HG02981 (cell line): ENCODE results near the gene EBNA1BP2.
A peak's percentile ranks its signal among the peaks of the same experiment; 100 is the strongest.
"Not testable (repeated sequence)": the region's sequence is repeated elsewhere in the genome, so short reads cannot be mapped to it uniquely, and the experiment has no call there.

Source experiments
- ATAC-seq: cut with Tn5 transposase; IDR thresholded peaks from one replicate; pipeline ENCODE4 v1.9.1; 2021; ENCODE audit warnings: mild to moderate bottlenecking, moderate library complexity; ENCODE audit not compliant: unreplicated experiment

Gene EBNA1BP2

GRCh38 chr1:43172527-43172972 lies 460 bp upstream of the EBNA1BP2 start:
- peak; percentile 52 for ATAC-seq

DNA sequence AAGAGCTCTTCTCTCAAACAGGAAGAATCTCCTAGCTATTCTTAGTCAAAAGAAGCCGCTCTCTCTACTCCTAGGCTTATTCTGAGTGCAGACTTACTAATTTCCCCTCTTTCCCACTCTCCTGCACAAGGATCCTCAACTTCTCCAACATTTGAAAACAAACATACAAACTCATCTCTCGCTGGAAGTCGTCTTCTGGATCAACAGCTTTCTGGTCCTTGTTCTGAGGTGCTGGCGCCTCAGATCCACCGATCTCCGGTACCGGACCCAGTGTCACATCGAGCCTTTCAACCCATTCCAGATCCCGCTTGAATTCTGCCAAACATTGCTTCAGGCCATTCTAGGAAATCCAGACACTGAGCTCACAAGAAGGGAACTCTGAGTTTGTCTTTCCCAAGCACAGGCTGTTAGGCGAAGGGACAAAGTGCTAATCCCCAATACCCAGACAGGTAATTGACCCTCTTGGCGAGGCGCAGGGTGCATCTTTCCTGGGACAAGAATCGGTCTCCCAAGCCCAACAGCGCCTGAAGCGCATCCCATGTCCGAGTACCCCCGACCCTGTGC lies 696 bp downstream of the EBNA1BP2 start:
- no peak for ATAC-seq

DNA sequence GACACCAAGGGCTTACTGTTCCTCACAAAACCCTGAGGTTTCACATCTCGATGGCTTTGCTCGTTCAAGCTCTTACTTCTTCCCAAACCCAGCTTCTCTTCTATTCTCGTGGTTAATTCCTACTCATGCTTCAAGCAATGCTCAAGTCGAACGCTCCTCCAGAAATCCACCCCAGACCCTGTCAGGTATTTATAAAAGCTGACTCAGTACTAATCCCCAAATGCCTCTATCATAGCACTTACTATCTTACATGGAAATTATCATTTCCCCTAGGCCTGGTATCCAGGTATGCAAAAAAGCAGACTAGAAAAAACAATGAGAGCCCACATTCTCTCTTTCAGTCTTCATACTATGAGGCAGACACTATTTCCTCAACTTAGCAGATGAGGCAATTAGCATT lies 6.3 kb downstream of the EBNA1BP2 start:
- ATAC-seq: no peak

GRCh38 chr1:43165162-43165561 lies 6.9 kb downstream of the EBNA1BP2 start:
- ATAC-seq: no peak

DNA sequence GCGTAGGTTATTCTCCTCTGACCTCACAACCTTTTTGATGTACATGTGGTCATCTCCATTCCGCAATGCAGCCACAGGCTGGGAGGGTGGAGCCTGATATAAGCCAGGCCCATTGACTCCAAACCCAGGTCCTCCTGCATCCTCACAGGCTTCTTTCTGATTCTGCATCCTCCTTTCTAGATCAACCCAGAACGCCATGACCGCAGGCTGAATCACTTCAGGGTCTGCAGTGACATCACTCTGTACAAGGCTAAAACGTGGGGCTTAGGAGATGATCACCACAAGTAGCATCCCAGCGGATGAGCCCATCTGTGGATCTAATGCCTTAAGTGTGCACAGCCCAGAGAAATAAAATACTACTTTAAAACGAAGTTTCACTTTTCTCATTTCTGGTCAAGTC lies 16.1 kb downstream of the EBNA1BP2 start:
- ATAC-seq: no peak

GRCh38 chr1:43153443-43153842 lies 18.6 kb downstream of the EBNA1BP2 start:
- ATAC-seq: no peak

- ATAC-seq: no peak
Measured at GRCh38 chr1:43152866-43153265, 19.2 kb downstream of the EBNA1BP2 start.

GRCh38 chr1:43149889-43150288 lies 22.2 kb downstream of the EBNA1BP2 start:
- ATAC-seq: no peak

DNA sequence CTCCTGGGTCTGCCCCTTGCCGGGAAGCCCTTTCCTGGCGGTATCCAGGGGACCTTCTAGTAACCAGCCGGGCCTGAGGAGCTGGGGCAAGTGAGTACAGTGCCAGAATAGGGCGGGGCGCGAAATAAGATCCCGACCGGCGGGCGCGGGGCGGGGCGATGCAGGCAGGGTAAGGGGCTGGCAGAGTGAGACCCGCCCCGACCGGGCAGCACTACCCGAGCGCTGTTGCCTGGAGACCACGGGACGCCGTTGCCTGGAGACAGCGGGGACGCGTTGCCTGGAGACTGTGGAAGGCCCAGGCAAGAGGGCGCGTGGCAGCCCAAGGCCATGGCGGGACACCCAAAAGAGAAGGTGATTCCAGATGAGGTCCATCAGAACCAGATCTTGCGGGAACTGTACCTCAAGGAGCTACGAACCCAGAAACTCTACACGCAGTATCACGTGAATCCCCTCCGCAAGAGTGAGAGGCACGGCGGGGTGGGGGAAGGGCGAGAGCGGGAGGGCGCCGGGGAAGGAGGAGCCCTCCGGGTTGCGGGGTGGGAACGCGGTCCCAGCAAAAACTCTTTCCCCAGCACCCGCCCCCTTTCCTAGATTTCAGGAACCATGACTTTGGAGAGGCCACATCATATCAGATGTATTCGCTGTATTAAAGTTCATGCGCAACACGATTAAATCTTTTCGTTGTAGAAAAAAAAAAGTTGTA lies 24.3 kb downstream of the EBNA1BP2 start:
- ATAC-seq: no peak

- no peak for ATAC-seq
Measured at GRCh38 chr1:43144237-43144636, 27.9 kb downstream of the EBNA1BP2 start.

GRCh38 chr1:43143441-43143888 lies 28.6 kb downstream of the EBNA1BP2 start:
- ATAC-seq: no peak

DNA sequence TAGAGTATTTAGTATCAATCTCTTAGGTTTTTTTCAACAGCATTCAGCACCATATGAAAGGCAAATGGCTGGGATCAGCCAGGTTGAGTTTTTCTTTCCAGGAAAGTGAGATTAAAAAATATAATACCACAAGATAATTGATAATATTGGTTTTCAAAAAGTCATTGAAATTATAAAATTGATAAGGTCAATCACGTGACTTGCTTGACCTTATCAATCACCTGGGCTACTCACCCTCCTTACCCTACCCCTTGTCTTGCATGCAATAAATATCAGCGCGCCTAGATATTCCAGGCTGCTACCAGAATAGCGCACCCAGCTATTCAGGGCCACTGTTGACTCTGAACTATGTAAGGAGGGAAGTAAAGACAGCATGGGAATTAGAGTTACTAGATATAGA lies 31.5 kb downstream of the EBNA1BP2 start:
- ATAC-seq: no peak

DNA sequence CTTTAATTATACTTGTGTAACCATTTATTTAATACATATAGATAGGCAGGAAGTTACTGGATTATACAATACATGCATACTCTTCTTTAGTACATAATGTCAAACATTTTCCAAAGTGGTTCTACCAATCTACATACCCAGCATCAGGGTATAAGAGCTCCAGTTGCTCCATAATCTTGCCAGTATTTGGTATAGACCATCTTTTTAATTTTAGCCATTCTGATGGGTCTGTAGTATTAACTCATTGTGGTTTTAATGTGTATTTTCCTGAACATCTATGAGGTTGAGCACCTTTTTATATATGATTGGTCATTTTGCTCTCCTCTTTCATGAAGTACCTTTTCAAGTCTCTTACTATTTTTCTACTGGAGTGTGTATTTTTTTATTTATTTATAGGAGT lies 32.1 kb downstream of the EBNA1BP2 start:
- ATAC-seq: no peak

GRCh38 chr1:43139295-43139694 lies 32.8 kb downstream of the EBNA1BP2 start:
- ATAC-seq: not testable (repeated sequence)

DNA sequence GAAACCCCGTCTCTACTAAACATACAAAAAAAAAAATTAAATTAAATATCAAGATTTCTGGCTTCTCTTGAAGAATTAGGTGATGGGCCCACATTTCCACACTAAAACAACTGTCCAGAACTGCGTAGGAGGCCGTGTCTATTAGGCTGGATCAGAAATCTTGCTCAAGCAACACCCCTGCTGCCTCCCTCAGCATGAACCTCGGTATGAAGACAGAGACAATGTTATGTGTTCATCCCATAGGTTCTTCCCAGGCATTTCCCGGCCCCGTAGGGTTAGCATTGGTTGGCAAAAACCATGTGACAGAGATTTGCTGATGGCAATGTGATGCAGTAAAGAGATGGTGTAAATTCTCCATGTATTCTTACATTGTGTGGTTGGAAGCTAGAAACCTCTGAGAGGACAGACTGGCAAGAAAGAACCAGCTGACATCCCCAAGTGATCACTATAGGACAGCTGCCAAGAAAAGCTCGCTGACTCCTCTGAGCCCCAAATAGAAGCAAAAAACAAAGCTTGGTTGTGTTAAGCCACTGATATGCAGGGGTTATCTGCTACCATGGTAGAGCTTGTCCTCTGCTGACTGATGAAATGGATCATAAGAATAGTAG lies 34.5 kb downstream of the EBNA1BP2 start:
- ATAC-seq: no peak

GRCh38 chr1:43135857-43136781 lies 36.0 kb downstream of the EBNA1BP2 start:
- ATAC-seq: no peak

DNA sequence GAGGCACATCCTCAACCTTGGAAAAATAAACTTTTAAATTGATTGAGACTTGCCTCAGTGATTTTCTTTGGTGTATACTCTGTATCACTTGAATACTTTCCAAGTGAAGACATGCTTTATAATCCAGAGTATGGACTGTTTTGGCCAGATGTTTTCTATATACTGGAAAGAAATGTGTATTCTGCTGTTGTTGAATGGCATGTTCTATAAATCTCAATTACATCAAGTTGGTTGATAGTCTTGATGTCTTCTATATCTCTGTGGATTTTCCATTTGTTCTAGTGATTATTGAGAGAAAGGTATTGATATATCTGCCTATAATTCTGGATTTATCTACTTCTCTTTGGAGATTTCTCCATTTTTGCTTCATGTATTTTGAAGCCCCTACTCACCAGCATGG lies 37.5 kb downstream of the EBNA1BP2 start:
- ATAC-seq: no peak

GRCh38 chr1:43134068-43134467 lies 38.0 kb downstream of the EBNA1BP2 start:
- no peak for ATAC-seq

- no peak for ATAC-seq
Measured at GRCh38 chr1:43129426-43129825, 42.7 kb downstream of the EBNA1BP2 start.

- no peak for ATAC-seq
Measured at GRCh38 chr1:43128816-43129215, 43.3 kb downstream of the EBNA1BP2 start.

GRCh38 chr1:43123031-43123430 lies 49.1 kb downstream of the EBNA1BP2 start:
- no peak for ATAC-seq
